HL-60/S4 treated with retinoic acid at 250 ng/mL for 4 days and 3 days (cell line): ENCODE measurements around the gene CHTOP.
"Not testable (repeated sequence)": the region's sequence is repeated elsewhere in the genome, so short reads cannot be mapped to it uniquely, and the experiment has no call there.

Source experiments
- in situ Hi-C: fragments of 300-500 bp; cut with MboI; formaldehyde crosslinking; loops from 2 replicates; pipeline ENCODE4 v1.7.0; 2022; ENCODE audit warnings: low sequenced_read_pairs

CHTOP gene

GRCh38 chr1:153631047-153632022 is 2.5 kb upstream of the CHTOP start:
- in situ Hi-C loops, result no loop called here

- in situ Hi-C loops, result no loop called here
These were observed 609 bp upstream of the CHTOP start for GRCh38 chr1:153633161-153633753.

- in situ Hi-C loops, result no loop called here
These were observed 2.0 kb downstream of the CHTOP start for GRCh38 chr1:153635872-153636271.

GRCh38 chr1:153636312-153636711 is 2.4 kb downstream of the CHTOP start:
- in situ Hi-C loops, result no loop called here

- in situ Hi-C loops, result no loop called here
These were observed 4.4 kb downstream of the CHTOP start for GRCh38 chr1:153638261-153638660.

- in situ Hi-C loops, result no loop called here
These were observed 5.4 kb downstream of the CHTOP start for GRCh38 chr1:153639280-153639679.

- in situ Hi-C loops, result not testable (repeated sequence)
These were observed 6.3 kb downstream of the CHTOP start for GRCh38 chr1:153640213-153640612.

GRCh38 chr1:153640861-153641260 is 7.0 kb downstream of the CHTOP start:
- in situ Hi-C loops, result no loop called here

GRCh38 chr1:153642161-153642560 is 8.3 kb downstream of the CHTOP start:
- in situ Hi-C loops, result no loop called here

GRCh38 chr1:153643100-153643499 is 9.2 kb downstream of the CHTOP start:
- in situ Hi-C loops, result no loop called here

- in situ Hi-C loops, result no loop called here
These were observed 9.9 kb downstream of the CHTOP start for GRCh38 chr1:153643816-153644215.

GRCh38 chr1:153646672-153647345 is 12.9 kb downstream of the CHTOP start:
- in situ Hi-C loops, result no loop called here

- in situ Hi-C loops, result no loop called here
These were observed 13.5 kb downstream of the CHTOP start for GRCh38 chr1:153647346-153647714.

- in situ Hi-C loops, result no loop called here
These were observed 14.3 kb downstream of the CHTOP start for GRCh38 chr1:153648000-153648643.

GRCh38 chr1:153649137-153649862 is 15.4 kb downstream of the CHTOP start:
- in situ Hi-C loops, result no loop called here

- in situ Hi-C loops, result no loop called here
These were observed 16.0 kb downstream of the CHTOP start for GRCh38 chr1:153649863-153650235.

GRCh38 chr1:153651771-153652170 is 17.9 kb downstream of the CHTOP start:
- in situ Hi-C loops, result no loop called here

GRCh38 chr1:153652805-153653500 is 19.1 kb downstream of the CHTOP start:
- in situ Hi-C loops, result no loop called here

GRCh38 chr1:153655333-153655732 is 21.5 kb downstream of the CHTOP start:
- in situ Hi-C loops, result no loop called here
